A549 (cell line): ENCODE results near the gene ZNF324. TPM values are rescaled to one million over a fixed set of nuclear protein-coding genes. Genes with fewer than 3 reads are reported as not detected.
A peak's percentile ranks its signal among the peaks of the same experiment; 100 is the strongest.
"Not testable (repeated sequence)": the region's sequence is repeated elsewhere in the genome, so short reads cannot be mapped to it uniquely, and the experiment has no call there.

Experiments
- ATAC-seq, 2 experiments: fragments of 200-7000 bp in 1 of 2; fragments of >200 bp in 1 of 2; cut with Nextera tagmentation in 1 of 2; cut with Tn5 transposase in 1 of 2; 3 replicates each; pipeline versions ENCODE4 v1.8.0 to v1.9.1; 2018 to 2020; ENCODE audit warnings: mild to moderate bottlenecking in 1 of 2, moderate library complexity in 1 of 2
- CTCF ChIA-PET: fragments of 300-600 bp; sonication (Branson Sonifier 250); formaldehyde crosslinking; extraction: SDS; loops from one replicate; lab custom pipeline; 2021; ENCODE audit warnings: antibody characterized with exemption, inconsistent platforms; lab: Yijun Ruan, JAX
- POLR2A ChIA-PET: fragments of 350-600 bp; formaldehyde crosslinking; extraction: SDS; loops from one replicate; lab custom pipeline; 2021; ENCODE audit warnings: antibody characterized with exemption, inconsistent platforms; lab: Yijun Ruan, JAX
- DNase-seq, 2 experiments: peaks; one replicate each; pipeline versions ENCODE4 v3.0.0 to v3.0.0-alpha.2; 2011 to 2016; ENCODE audit warnings: low read depth in 1 of 2, low spot score in 1 of 2
- FAIRE-seq: peaks from 2 replicates; lab custom pipeline; 2011; peaks lifted over from hg19 to GRCh38; lab: Jason Lieb, UNC
- H3K27ac ChIP-seq, 2 experiments: fragments of >200 bp; sonication (Bioruptor Twin); formaldehyde crosslinking; 3 replicates each; pipeline ENCODE4 v1.5.1; 2016 to 2017
- H3K4me1 ChIP-seq: fragments of >200 bp; sonication (Bioruptor Twin); formaldehyde crosslinking; 3 replicates; pipeline ENCODE4 v1.6.1; 2016
- H3K4me2 ChIP-seq: fragments of >200 bp; sonication (Bioruptor Twin); formaldehyde crosslinking; 3 replicates; pipeline ENCODE4 v1.6.1; 2016
- H3K4me3 ChIP-seq: fragments of >200 bp; sonication (Bioruptor Twin); formaldehyde crosslinking; 3 replicates; pipeline ENCODE4 v1.5.1; 2016
- H3K9me3 ChIP-seq: fragments of >200 bp; sonication (Bioruptor Twin); formaldehyde crosslinking; 3 replicates; pipeline ENCODE4 v1.6.1; 2016
- CHD2 ChIP-seq: fragments of 150-350 bp; IDR thresholded peaks from 2 replicates; pipeline ENCODE4 v1.6.1; 2014; ENCODE audit warnings: low read length; ENCODE audit not compliant: partially characterized antibody
- EHF ChIP-seq: fragments of 250-450 bp; sonication (Bioruptor Pico); IDR thresholded peaks from 2 replicates; pipeline ENCODE4 v1.5.0; 2020; ENCODE audit warnings: mild to moderate bottlenecking
- HES2 ChIP-seq: fragments of >200 bp; sonication (Bioruptor Twin); formaldehyde crosslinking; IDR thresholded peaks from 2 replicates; pipeline ENCODE4 v1.6.1; 2016
- JUN ChIP-seq, 2 experiments: fragments of >200 bp; sonication (Bioruptor Twin); formaldehyde crosslinking; IDR thresholded peaks; 2 replicates in 1 of 2; 3 replicates in 1 of 2; pipeline ENCODE4 v1.6.1; 2016 to 2017
- KDM5A ChIP-seq: fragments of 200-600 bp; sonication (generic); IDR thresholded peaks from 2 replicates; pipeline ENCODE4 v1.6.1; 2016; ENCODE audit warnings: antibody characterized with exemption, mild to moderate bottlenecking
- NFE2L2 ChIP-seq: fragments of 150-350 bp; conservative IDR thresholded peaks from 2 replicates; pipeline ENCODE4 v1.6.1; 2014; ENCODE audit warnings: low read length
- POLR2A ChIP-seq: IDR thresholded peaks from 2 replicates; pipeline ENCODE4 v1.6.1; 2012; ENCODE audit warnings: mild to moderate bottlenecking, low read length
- RARB ChIP-seq: fragments of 250-450 bp; sonication (Bioruptor Pico); IDR thresholded peaks from 2 replicates; pipeline ENCODE4 v1.8.0; 2021; ENCODE audit warnings: mild to moderate bottlenecking, moderate library complexity
- REST ChIP-seq: fragments of 200-600 bp; sonication (generic); IDR thresholded peaks from 2 replicates; pipeline ENCODE4 v1.6.1; 2016; ENCODE audit warnings: antibody characterized with exemption, mild to moderate bottlenecking, moderate library complexity
- SREBF2 ChIP-seq: fragments of 450-650 bp; IDR thresholded peaks from 2 replicates; pipeline ENCODE4 v1.6.1; 2014; ENCODE audit warnings: mild to moderate bottlenecking, moderate library complexity
- USF2 ChIP-seq: fragments of 450-650 bp; IDR thresholded peaks from 2 replicates; pipeline ENCODE4 v1.6.1; 2014; ENCODE audit warnings: antibody characterized with exemption
- ZC3H11A ChIP-seq: fragments of 450-650 bp; IDR thresholded peaks from 2 replicates; pipeline ENCODE4 v1.6.1; 2014; ENCODE audit warnings: antibody characterized with exemption, mild to moderate bottlenecking
- WGBS: methylation state at CpG from one replicate; pipeline ENCODE4 v1.1.6; 2017; ENCODE audit errors: missing lambda C conversion rate; 5-methylcytosine and 5-hydroxymethylcytosine counted together
- polyA plus RNA-seq, 4 experiments: library from polyadenylated mRNA; depleted of rRNA in 3 of 4; stranded (reverse); fragments of >200 nt; fragmentation: RNase III in 1 of 4; extraction: RNeasy Plus Mini Kit Qiagen cat#74134 plus additional on column Dnase treatment in 1 of 4; gene quantifications; 2 replicates in 3 of 4; 3 replicates in 1 of 4; pipeline ENCODE4 v1.2.3, GENCODE V29; 2011 to 2017
- TF ChIP-seq, protein P1 (sequence below): fragments of 150-350 bp; IDR thresholded peaks from 2 replicates; pipeline ENCODE4 v1.6.1; 2014; ENCODE audit warnings: low read depth, mild to moderate bottlenecking, low read length

ZNF324 gene
- polyA plus RNA-seq, 2 of the 4 experiments (the other 2 are of a cell fraction): 3.0 to 6.9 TPM

GRCh38 chr19:58500242-58500641 is 33.4 kb downstream of the ZNF324 start:
- ATAC-seq: no peak
- POLR2A ChIA-PET: interaction anchor here (1.5 to 3.9 kb wide), 2 partner anchors 20 to 44 kb away, joined by 10 to 40 read pairs; partner anchors contain the start of genes TRIM28 and ZBTB45
- CTCF ChIA-PET: interaction anchor here (0.6 to 4.1 kb wide), 10 partner anchors 8 to 108 kb away, joined by 3 to 57 read pairs (median 4); partner anchors contain the start of gene ZBTB45
- FAIRE-seq: no peak
- 0 out of 3 replicates have a peak, but pooled peaks cover 2% of the 10 kb centered on the region for H3K9me3 ChIP-seq
- H3K4me1 ChIP-seq: peaks cover 17% of the 10 kb centered on the region; the same call in 2 of the 3 replicates
- WGBS: 93% methylated on average over 14 of the region's 14 CpGs
- peak overlapping the region; percentile 85 to 89 for H3K27ac ChIP-seq
- peak overlapping the region; percentile 61 for H3K4me3 ChIP-seq
- peak overlapping the region; percentile 98 for H3K4me2 ChIP-seq
- DNase-seq: no peak
- TF ChIP-seq POLR2A (no peak), NFE2L2 (no peak), RARB (CRISPR knock-in tag) (no peak), CHD2 (no peak)
- TF ChIP-seq, protein P1, sequence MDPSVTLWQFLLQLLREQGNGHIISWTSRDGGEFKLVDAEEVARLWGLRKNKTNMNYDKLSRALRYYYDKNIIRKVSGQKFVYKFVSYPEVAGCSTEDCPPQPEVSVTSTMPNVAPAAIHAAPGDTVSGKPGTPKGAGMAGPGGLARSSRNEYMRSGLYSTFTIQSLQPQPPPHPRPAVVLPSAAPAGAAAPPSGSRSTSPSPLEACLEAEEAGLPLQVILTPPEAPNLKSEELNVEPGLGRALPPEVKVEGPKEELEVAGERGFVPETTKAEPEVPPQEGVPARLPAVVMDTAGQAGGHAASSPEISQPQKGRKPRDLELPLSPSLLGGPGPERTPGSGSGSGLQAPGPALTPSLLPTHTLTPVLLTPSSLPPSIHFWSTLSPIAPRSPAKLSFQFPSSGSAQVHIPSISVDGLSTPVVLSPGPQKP: no peak

GRCh38 chr19:58507602-58508223 is 40.8 kb downstream of the ZNF324 start:
- H3K27ac ChIP-seq, POLR2A ChIA-PET, DNase-seq, H3K4me1 ChIP-seq, H3K4me2 ChIP-seq, H3K4me3 ChIP-seq, ATAC-seq, H3K9me3 ChIP-seq, FAIRE-seq: not testable (repeated sequence)
- CTCF ChIA-PET: interaction anchor here (1.2 to 10.5 kb wide), 3 partner anchors 8 to 12 kb away, joined by 3 to 113 read pairs (median 4); partner anchors contain the start of gene ZBTB45
- WGBS: 60% methylated on average over 7 of the region's 8 CpGs

DNA sequence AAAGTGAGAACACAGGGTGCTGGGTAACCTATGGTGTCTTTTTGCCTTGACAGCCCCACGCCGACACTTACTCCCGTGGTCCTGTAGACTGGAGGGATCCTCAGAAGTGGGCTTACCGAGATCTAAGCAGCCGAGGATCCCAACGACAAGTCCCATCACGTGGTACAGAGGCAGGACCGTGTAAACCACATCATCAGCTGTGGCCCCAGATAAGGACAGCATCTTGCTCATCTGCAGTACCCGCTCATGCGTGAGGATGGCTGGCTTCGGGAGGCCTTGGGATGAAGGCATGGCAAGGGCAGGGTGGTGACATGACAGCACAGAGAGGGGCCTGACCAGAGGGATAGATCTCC is 42.8 kb downstream of the ZNF324 start:
- no peaks in the 10 kb centered on the region for H3K9me3 ChIP-seq
- H3K4me3 ChIP-seq: no peak overlapping the region
- WGBS: 89% methylated on average over 11 of the region's 11 CpGs
- peaks cover 9% of the 10 kb centered on the region; the same call in 2 of the 3 replicates for H3K4me1 ChIP-seq
- no peak overlapping the region for H3K27ac ChIP-seq
- DNase-seq (no peak), ATAC-seq (no peak), FAIRE-seq (no peak)
- TF ChIP-seq ZC3H11A: no peak
- TF ChIP-seq USF2: no peak
- TF ChIP-seq EHF (CRISPR knock-in tag): no peak
- TF ChIP-seq KDM5A: no peak
- TF ChIP-seq REST: no peak
- no peak for TF ChIP-seq JUN (IDR thresholded peaks at IDR 0.05)
- TF ChIP-seq SREBF2: no peak
- no peak for TF ChIP-seq HES2
- no peak overlapping the region for H3K4me2 ChIP-seq
- CTCF ChIA-PET: interaction anchor here (0.6 to 10.5 kb wide), 4 partner anchors 10 to 72 kb away, joined by 3 to 113 read pairs (median 4); partner anchors contain the start of gene ZBTB45
- POLR2A ChIA-PET: no interaction called here
